SK-N-SH treated with all-trans-retinoic acid at 6 μM for 48 hours (cell line): ENCODE data around the gene COG2.

ENCODE experiments used
- ATAC-seq: fragments of 200-7000 bp; cut with Tn5 transposase; 3 replicates; pipeline ENCODE4 v1.9.1; 2020; ENCODE audit warnings: mild to moderate bottlenecking, moderate library complexity
- ARNTL ChIP-seq: fragments of 450-650 bp; formaldehyde crosslinking; IDR thresholded peaks from 2 replicates; pipeline ENCODE4 v1.5.0; 2020; ENCODE audit warnings: low read depth, mild to moderate bottlenecking, moderate library complexity, borderline replicate concordance
- BACH2 ChIP-seq: fragments of 250-450 bp; sonication (Bioruptor Pico); IDR thresholded peaks from 2 replicates; pipeline ENCODE4 v1.9.0; 2021; ENCODE audit warnings: mild to moderate bottlenecking, borderline replicate concordance
- CREB5 ChIP-seq: fragments of 250-450 bp; sonication (Bioruptor Pico); IDR thresholded peaks from 2 replicates; pipeline ENCODE4 v1.5.1; 2020; ENCODE audit warnings: low read depth, mild to moderate bottlenecking, moderate library complexity
- CSDC2 ChIP-seq: fragments of 250-450 bp; sonication (Bioruptor Pico); IDR thresholded peaks from 2 replicates; pipeline ENCODE4 v1.5.0; 2020; ENCODE audit warnings: mild to moderate bottlenecking, moderate library complexity
- CSRNP3 ChIP-seq: fragments of 250-450 bp; sonication (Bioruptor Pico); IDR thresholded peaks from 2 replicates; pipeline ENCODE4 v1.5.1; 2021; ENCODE audit warnings: mild to moderate bottlenecking, moderate library complexity
- ESRRG ChIP-seq: fragments of 250-450 bp; sonication (Bioruptor Pico); IDR thresholded peaks from 2 replicates; pipeline ENCODE4 v1.6.1; 2021; ENCODE audit warnings: mild to moderate bottlenecking
- GLIS3 ChIP-seq: fragments of 250-450 bp; sonication (Bioruptor Pico); IDR thresholded peaks from 2 replicates; pipeline ENCODE4 v1.5.0; 2020; ENCODE audit warnings: mild to moderate bottlenecking, moderate library complexity
- ISL1 ChIP-seq: fragments of 250-450 bp; sonication (Bioruptor Pico); IDR thresholded peaks from 2 replicates; pipeline ENCODE4 v2.1.2; 2022; ENCODE audit warnings: mild to moderate bottlenecking, moderate library complexity
- PATZ1 ChIP-seq: fragments of 250-450 bp; sonication (Bioruptor Pico); IDR thresholded peaks from 2 replicates; pipeline ENCODE4 v1.8.0; 2020; ENCODE audit warnings: mild to moderate bottlenecking, moderate library complexity, borderline replicate concordance
- POU6F1 ChIP-seq: fragments of 250-450 bp; sonication (Bioruptor Pico); IDR thresholded peaks from 2 replicates; pipeline ENCODE4 v1.8.0; 2021; ENCODE audit warnings: low read depth, mild to moderate bottlenecking, moderate library complexity, borderline replicate concordance
- RARB ChIP-seq: fragments of 250-450 bp; sonication (Bioruptor Pico); IDR thresholded peaks from 2 replicates; pipeline ENCODE4 v1.8.0; 2021; ENCODE audit warnings: mild to moderate bottlenecking, moderate library complexity
- TCF4 ChIP-seq: fragments of 250-450 bp; sonication (Bioruptor Pico); IDR thresholded peaks from 2 replicates; pipeline ENCODE4 v1.8.0; 2021; ENCODE audit warnings: mild to moderate bottlenecking, moderate library complexity, borderline replicate concordance
- TSHZ2 ChIP-seq: fragments of 250-450 bp; sonication (Bioruptor Pico); IDR thresholded peaks from 2 replicates; pipeline ENCODE4 v1.5.0; 2020; ENCODE audit warnings: mild to moderate bottlenecking, moderate library complexity
- ZC3H10 ChIP-seq: fragments of 250-450 bp; sonication (Bioruptor Pico); IDR thresholded peaks from 2 replicates; pipeline ENCODE4 v1.5.1; 2021; ENCODE audit warnings: mild to moderate bottlenecking, moderate library complexity
- ZFP3 ChIP-seq: fragments of 250-450 bp; sonication (Bioruptor Pico); IDR thresholded peaks from 2 replicates; pipeline ENCODE4 v1.5.0; 2020; ENCODE audit warnings: mild to moderate bottlenecking, moderate library complexity
- ZFP30 ChIP-seq: fragments of 450-650 bp; formaldehyde crosslinking; IDR thresholded peaks from 2 replicates; pipeline ENCODE4 v1.5.0; 2022; ENCODE audit warnings: mild to moderate bottlenecking, moderate library complexity
- ZNF565 ChIP-seq: fragments of 450-650 bp; formaldehyde crosslinking; conservative IDR thresholded peaks from 2 replicates; pipeline ENCODE4 v1.5.0; 2020; ENCODE audit warnings: low read depth, mild to moderate bottlenecking, moderate library complexity
- ZNF70 ChIP-seq: fragments of 450-650 bp; formaldehyde crosslinking; IDR thresholded peaks from 2 replicates; pipeline ENCODE4 v1.5.0; 2020; ENCODE audit warnings: mild to moderate bottlenecking, moderate library complexity
- ZNF8 ChIP-seq: fragments of 450-650 bp; formaldehyde crosslinking; IDR thresholded peaks from 2 replicates; pipeline ENCODE4 v1.5.0; 2020; ENCODE audit warnings: mild to moderate bottlenecking, moderate library complexity

COG2 gene

GRCh38 chr1:230684146-230684545, 41.9 kb downstream of the COG2 start (continued):
- TF ChIP-seq CSRNP3 (no peak), ZFP3 (CRISPR knock-in tag) (no peak), ESRRG (no peak), PATZ1 (CRISPR knock-in tag) (no peak)

- TF ChIP-seq BACH2 (CRISPR knock-in tag) (no peak), CSDC2 (CRISPR knock-in tag) (no peak)
- ATAC-seq, result no peak
Observed at GRCh38 chr1:230684998-230685397, 42.7 kb downstream of the COG2 start.

GRCh38 chr1:230686747-230687146, 44.5 kb downstream of the COG2 start:
- no peak for TF ChIP-seq ESRRG
- no peak for TF ChIP-seq CREB5 (CRISPR knock-in tag)
- TF ChIP-seq POU6F1 (CRISPR knock-in tag), result no peak
- no peak for TF ChIP-seq ZNF565 (CRISPR knock-in tag)
- TF ChIP-seq ZNF8 (CRISPR knock-in tag), result no peak
- no peak for TF ChIP-seq ZFP3 (CRISPR knock-in tag)
- no peak for TF ChIP-seq CSDC2 (CRISPR knock-in tag)
- no peak for TF ChIP-seq ZFP30
- no peak for TF ChIP-seq TCF4
- TF ChIP-seq TSHZ2 (CRISPR knock-in tag), result no peak

GRCh38 chr1:230690101-230690500, 47.8 kb downstream of the COG2 start:
- no peak for ATAC-seq
- no peak for TF ChIP-seq ZNF70 (CRISPR knock-in tag)
- TF ChIP-seq CREB5 (CRISPR knock-in tag), result no peak
- no peak for TF ChIP-seq ISL1 (CRISPR knock-in tag)
- no peak for TF ChIP-seq ARNTL
- no peak for TF ChIP-seq ZFP30
- no peak for TF ChIP-seq TCF4
- TF ChIP-seq PATZ1 (CRISPR knock-in tag), result no peak
- TF ChIP-seq ZC3H10 (CRISPR knock-in tag), result no peak
- no peak for TF ChIP-seq ZFP3 (CRISPR knock-in tag)
- no peak for TF ChIP-seq RARB (CRISPR knock-in tag)
- no peak for TF ChIP-seq ESRRG
- TF ChIP-seq GLIS3 (CRISPR knock-in tag), result no peak
- TF ChIP-seq ZNF8 (CRISPR knock-in tag), result no peak
- TF ChIP-seq CSRNP3, result no peak

More at GRCh38 chr1:230686747-230687146, 44.5 kb downstream of the COG2 start:
- ATAC-seq, result no peak
